ENCODE results near the gene TGFB2. TPM values are rescaled to one million over a fixed set of nuclear protein-coding genes. Genes with fewer than 3 reads are reported as not detected.

Gene TGFB2
- total RNA-seq, 4 donors from 2014 or later, result 0.40 to 1.9 (median 0.57) TPM

GRCh38 chr1:218328769-218329168 lies 16.4 kb upstream of the TGFB2 start:
- intact Hi-C loops (cut with DNase I), result no loop called here
- H3K4me3 ChIP-seq, result no peak overlapping the region
- WGBS, 2 donors, result 83 to 90% methylated on average over 3 of the region's 3 CpGs

GRCh38 chr1:218330043-218330623 lies 15.0 kb upstream of the TGFB2 start:
- no peak for DNase-seq
- TF ChIP-seq POLR2A (IDR thresholded peaks at IDR 0.05) (no peak), CTCF (IDR thresholded peaks at IDR 0.05) (peak; percentile 13 to 79 (median 62))
- H3K4me3 ChIP-seq, result no peak overlapping the region
- no peaks in the 10 kb centered on the region for H3K9me3 ChIP-seq
- no peaks in the 10 kb centered on the region for H3K27me3 ChIP-seq
- H3K4me1 ChIP-seq, result no peaks in the 10 kb centered on the region
- intact Hi-C loops (cut with DNase I), result loop anchor here (10.0 kb wide), 1 partner anchor 665 kb away; no protein-coding TSS in a partner anchor
- WGBS, 2 donors, result 23 to 24% methylated on average over 4 of the region's 4 CpGs
- H3K36me3 ChIP-seq, result peaks cover 0 to 16% (median 0%) of the 10 kb centered on the region in 3 donors
- no peak overlapping the region for H3K27ac ChIP-seq

More at GRCh38 chr1:218328769-218329168, 16.4 kb upstream of the TGFB2 start:
- Histone ChIP-seq H3K9me3 (no peaks in the 10 kb centered on the region), H3K27ac (no peak overlapping the region), H3K4me1 (no peaks in the 10 kb centered on the region), H3K36me3 (peaks cover 0 to 27% (median 2%) of the 10 kb centered on the region in 3 donors), H3K27me3 (no peaks in the 10 kb centered on the region)
- TF ChIP-seq CTCF (IDR thresholded peaks at IDR 0.05), result no peak
- TF ChIP-seq POLR2A (IDR thresholded peaks at IDR 0.05), result no peak
- no peak for DNase-seq

- Histone ChIP-seq H3K27ac (no peak overlapping the region), H3K36me3 (peaks cover 0 to 13% (median 0%) of the 10 kb centered on the region in 3 donors), H3K27me3 (no peaks in the 10 kb centered on the region), H3K4me3 (no peak overlapping the region), H3K9me3 (no peaks in the 10 kb centered on the region), H3K4me1 (no peaks in the 10 kb centered on the region)
- intact Hi-C loops (cut with DNase I), result loop anchor here (10.0 kb wide), 1 partner anchor 662 kb away; no protein-coding TSS in a partner anchor
- no peak for DNase-seq
- TF ChIP-seq POLR2A (IDR thresholded peaks at IDR 0.05), result no peak
- no peak for TF ChIP-seq CTCF (IDR thresholded peaks at IDR 0.05)
Observed at GRCh38 chr1:218332416-218332815, 12.7 kb upstream of the TGFB2 start.

- no peaks in the 10 kb centered on the region for H3K9me3 ChIP-seq
- 61 to 83% methylated on average over 2 of the region's 2 CpGs for WGBS, 2 donors
- TF ChIP-seq POLR2A (IDR thresholded peaks at IDR 0.05), result no peak
- TF ChIP-seq CTCF (IDR thresholded peaks at IDR 0.05), result no peak
- peaks cover 0 to 10% (median 0%) of the 10 kb centered on the region in 3 donors for H3K36me3 ChIP-seq
- no peaks in the 10 kb centered on the region for H3K27me3 ChIP-seq
- intact Hi-C loops (cut with DNase I), result loop anchor here (10.0 kb wide), 1 partner anchor 658 kb away; no protein-coding TSS in a partner anchor
- H3K27ac ChIP-seq, result no peak overlapping the region
- no peak overlapping the region for H3K4me3 ChIP-seq
- DNase-seq, result no peak
- no peaks in the 10 kb centered on the region for H3K4me1 ChIP-seq
Observed at GRCh38 chr1:218336328-218336727, 8.8 kb upstream of the TGFB2 start.

GRCh38 chr1:218339267-218339831 lies 5.8 kb upstream of the TGFB2 start:
- 3% methylated on average over 1 of the region's 1 CpG for WGBS, 2 donors
- peak; percentile 57 to 79 (median 66) for TF ChIP-seq CTCF (IDR thresholded peaks at IDR 0.05)
- TF ChIP-seq POLR2A (IDR thresholded peaks at IDR 0.05), result no peak
- Histone ChIP-seq H3K36me3 (no peaks in the 10 kb centered on the region), H3K4me3 (no peak overlapping the region), H3K27ac (no peak overlapping the region), H3K27me3 (no peaks in the 10 kb centered on the region), H3K4me1 (peaks cover 0 to under 1% (median 0%) of the 10 kb centered on the region in 3 donors), H3K9me3 (no peaks in the 10 kb centered on the region)
- intact Hi-C loops (cut with DNase I), result loop anchor here (10.0 kb wide), 1 partner anchor 655 kb away; no protein-coding TSS in a partner anchor
- no peak for DNase-seq
